ENCODE measurements around the gene AP5B1.

The AP5B1 gene

DNA sequence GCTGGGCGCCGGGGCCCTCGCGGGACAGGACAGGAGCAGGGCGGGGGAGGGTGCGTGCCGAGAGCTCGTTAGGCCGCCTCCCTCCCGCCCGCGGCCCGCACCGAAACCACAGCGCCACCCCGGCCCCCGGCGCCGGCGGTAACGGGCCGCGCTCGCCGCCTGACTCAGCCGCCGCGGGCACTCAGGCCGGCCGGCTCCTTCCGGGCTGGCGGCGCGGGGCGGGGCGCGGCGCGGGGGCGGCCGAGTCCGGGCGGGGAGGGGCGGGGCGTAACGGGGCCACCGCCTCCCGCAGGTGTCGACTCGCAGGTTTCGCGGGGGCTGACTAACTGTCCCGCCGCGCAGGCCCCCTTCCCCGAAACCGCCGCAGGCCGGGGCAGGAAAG lies at the start of gene AP5B1:
TSS of gene AP5B1 (minus strand) at position 207 of the 382 bp plus-strand sequence. CDS start 385 bp downstream, outside the sequence.
- DNase-seq = peak; percentile 37

- DNase-seq = no peak
These were observed 48.7 kb upstream of the AP5B1 start for GRCh38 chr11:65829459-65829858.

DNA sequence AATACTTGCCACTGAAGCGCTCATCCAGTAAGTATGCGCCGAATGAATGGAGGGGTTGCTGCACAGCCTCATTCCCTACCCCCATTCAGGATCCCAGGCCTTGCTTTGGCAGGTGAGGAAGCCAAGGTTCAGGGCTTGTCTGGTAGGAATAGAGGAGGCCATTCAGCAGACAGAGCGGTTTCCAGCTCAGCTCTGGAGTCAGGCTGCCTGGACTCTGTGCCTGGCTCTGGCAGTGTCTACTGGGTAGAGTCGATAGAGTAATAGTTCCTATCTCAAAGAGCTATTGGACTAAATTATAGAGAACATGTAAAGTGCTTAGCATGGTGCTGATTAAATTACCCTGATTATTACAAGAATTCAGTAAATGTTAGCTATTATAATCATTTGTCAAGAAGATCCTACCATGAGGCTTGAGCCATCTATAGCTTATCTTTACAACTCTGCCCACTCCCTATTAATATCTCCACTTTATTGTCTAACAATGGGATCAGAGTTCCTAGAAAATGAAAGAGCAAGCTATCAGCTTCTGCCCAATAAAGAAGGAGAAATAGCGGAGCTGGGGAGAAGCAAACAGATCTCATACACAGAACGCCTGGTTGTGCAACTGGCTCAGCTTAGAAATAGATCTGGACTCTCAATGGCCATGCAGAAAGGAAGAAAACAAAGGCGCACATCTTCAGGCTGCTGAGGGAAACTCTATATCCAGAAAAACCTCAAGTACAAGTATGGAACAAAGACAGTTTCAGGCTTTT lies 46.4 kb upstream of the AP5B1 start:
- DNase-seq = no peak

GRCh38 chr11:65822776-65823528 lies 42.2 kb upstream of the AP5B1 start:
- DNase-seq = no peak

DNA sequence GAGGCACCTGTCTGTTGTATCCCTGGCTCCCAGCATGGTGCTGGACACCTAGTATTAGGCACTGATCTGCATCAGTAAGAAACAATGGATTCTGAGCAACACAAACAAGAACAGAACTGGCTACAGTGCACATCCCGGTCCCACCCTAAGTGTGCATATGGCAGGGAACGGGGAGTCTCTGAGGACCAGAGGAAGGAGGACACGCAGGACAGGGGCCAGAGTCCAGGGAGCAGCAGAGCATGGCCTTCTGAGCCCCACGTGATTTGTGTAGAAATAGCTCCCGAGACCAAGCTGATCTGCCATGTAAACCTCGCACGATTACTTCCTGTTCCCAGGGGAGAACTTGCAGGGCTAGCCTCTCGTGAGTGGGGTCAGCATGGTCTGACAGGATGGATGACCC lies 40.3 kb upstream of the AP5B1 start:
- DNase-seq = no peak

DNA sequence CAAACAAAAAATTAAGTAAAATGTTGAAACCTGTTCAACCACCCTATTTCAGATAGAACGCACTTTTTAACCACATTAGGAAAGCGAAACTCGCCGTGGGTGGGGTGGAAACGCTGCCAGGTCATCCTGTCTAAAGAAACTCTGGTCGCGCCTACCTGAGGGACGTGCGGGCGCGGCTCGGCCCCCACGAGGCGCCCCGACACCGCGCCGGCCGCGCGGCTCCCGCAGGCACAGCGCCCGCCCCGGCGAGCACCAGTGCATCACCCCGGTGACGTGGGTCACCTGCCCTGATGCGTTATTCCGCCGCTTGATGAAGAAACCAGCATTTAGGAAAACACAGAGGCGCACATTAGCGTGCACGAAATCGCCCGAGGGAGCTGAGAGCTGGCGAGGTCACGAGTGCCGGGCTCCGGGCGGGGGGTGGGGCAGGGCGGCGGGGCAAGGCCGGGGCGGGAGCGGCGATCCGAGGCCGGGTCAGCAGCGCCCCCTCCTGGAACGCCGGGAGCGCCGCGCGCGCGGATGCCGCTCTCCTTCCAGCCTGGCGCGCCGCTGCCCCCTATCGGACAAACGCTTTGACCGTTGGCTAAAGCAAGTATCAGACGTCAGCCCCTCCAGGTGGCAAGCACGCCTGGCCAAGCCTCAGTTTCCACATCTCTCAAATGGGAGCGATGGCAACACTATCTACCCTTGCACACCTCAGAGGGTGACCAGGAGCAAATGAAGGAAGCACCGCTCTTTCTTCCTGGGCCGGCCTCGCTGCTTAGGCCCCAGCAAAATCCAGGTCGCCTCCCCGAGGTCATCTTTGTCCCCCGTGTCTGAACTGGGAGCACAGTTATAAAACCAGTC lies 37.3 kb upstream of the AP5B1 start:
- DNase-seq = peak; percentile 82

GRCh38 chr11:65817312-65817834 lies 36.6 kb upstream of the AP5B1 start:
- DNase-seq = peak; percentile 54

DNA sequence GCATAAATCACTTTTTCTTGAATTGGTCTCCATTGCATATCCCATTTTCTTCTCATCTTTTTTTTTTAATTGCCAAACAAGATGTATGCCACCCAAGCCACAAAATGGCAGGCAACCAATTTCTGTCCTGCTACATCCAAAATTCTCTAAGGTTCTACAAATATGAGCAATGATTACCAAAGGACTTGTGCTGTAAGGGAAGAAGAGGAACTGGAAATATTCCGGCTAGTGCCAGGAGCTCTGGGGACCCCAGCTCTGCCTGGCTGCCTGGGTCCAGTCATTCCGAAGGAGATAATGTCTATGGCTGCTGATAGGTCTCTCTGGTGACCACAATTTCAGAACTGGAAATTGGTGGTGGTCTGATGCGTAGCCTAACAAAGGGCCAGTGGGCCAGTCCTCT lies 35.9 kb upstream of the AP5B1 start:
- DNase-seq = no peak

- DNase-seq = no peak
These were observed 34.3 kb upstream of the AP5B1 start for GRCh38 chr11:65814986-65815565.

GRCh38 chr11:65814131-65814985 lies 33.6 kb upstream of the AP5B1 start:
- DNase-seq = no peak

GRCh38 chr11:65811764-65812475 lies 31.1 kb upstream of the AP5B1 start:
- no peak for DNase-seq

- no peak for DNase-seq
These were observed 29.5 kb upstream of the AP5B1 start for GRCh38 chr11:65810046-65810868.

DNA sequence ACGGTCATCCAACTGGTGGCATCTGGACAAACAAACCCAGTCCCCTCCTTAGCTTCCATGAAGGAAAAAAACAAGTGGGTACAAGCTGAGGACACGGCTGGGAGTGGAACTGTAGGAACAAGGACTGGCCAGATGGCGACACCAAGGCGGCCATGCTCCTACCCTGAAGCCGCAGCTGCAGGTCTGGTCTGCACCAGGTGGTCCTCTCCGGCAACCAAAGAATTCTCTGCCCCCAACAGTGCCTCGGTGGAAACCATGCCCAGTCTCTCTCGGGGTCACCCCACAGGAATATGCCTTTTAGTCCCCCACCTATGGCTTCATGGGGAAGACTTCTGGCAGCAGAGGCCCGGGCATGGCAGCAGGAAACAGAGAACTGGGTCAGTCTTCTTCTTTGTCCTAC lies 28.7 kb upstream of the AP5B1 start:
- DNase-seq = no peak

DNA sequence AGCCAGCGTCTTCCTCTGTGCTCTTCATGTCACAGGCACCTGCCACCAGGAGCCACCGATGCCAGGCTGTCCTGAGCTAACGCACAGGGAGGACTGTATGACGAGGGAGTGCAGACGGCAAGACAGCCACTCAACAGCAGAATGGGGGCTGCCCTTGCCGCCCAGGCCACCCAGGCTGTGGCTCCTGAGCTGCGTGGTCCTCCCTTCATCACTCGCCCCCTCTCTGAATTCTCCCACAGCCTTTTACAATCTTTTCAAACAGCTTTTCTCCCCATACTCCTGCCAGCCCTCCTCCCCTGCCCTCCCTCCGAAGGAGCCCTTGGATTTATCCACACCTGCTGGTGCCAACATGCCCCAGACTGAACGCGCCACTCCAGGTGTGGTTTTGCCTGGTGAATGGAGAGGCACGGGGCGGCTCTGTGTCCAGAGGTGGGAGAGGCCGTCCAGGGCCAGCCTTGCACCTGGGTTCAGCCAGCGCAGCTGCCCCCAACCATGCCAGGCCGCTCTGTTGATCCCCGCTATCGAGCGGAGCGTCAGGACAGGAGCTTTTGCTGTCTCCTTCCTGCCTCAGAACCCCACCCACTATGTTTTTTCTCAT lies 28.1 kb upstream of the AP5B1 start:
- DNase-seq = no peak

DNA sequence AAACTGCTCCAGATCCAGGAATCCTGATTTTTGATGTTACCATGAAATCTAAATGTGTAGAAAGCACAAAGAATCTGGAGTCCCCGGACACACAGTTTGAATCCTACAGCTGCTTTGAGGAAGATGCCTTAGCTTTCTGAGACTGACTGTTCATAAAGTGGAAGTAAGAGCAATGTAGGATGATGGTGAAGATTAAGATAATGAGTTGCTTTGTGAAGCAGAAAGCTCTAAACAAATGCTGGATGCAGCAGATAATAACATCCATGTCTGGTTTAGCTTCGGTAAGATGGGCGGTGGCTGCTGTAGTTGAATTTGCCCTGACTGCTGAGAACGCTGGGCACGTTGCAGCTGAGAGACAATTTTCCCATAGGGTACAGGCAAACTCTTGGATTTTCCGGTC lies 26.2 kb upstream of the AP5B1 start:
- no peak for DNase-seq

- no peak for DNase-seq
These were observed 23.2 kb upstream of the AP5B1 start for GRCh38 chr11:65803797-65804492.

- DNase-seq = no peak
These were observed 22.1 kb upstream of the AP5B1 start for GRCh38 chr11:65802841-65803240.

DNA sequence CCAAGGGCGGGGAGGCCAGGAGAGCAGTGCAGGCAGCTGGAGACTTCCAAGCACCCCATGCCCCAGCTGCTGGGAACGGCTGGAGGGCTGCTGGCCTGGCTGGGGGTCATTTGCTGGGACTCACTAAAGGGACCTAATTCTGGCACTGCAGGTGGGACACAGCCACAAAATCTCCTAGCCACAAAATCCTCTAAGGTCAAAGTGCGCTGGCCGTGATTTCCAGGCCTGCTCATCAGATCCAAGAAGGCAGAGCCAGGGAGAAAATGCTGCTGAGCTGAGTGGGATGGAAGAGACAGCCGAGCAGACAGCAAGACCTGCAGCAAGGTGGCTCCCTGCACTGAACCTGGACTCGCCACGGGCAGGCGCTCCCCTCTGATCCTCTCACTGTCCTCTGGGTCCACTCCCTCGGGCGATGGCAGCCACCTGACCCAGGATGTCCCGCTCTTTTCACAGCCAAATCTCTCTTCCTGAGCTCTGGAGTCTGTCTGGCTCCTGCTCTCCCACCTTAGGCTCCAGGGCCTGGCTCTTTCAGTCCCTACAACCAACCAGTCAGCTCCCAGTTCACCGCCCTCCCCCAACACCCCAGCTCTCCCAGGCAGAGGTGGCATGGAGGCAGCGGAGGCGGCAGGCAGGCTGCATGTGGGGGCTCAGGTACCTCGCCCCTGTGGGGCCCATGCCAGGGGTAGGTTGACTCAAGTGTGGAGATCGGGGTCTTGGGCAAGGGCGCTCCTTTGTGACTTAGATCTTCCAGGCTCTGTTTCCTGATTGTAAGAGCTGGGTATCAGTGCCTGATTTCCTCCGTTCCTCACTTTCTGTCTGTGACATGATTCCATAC lies 20.6 kb upstream of the AP5B1 start:
- no peak for DNase-seq

All from fibroblast of upper back skin (primary cell).